ENCODE measurements around the gene WDR33.

The WDR33 gene

GRCh38 chr2:127678531-127678930 lies 132.4 kb downstream of the WDR33 start:
- 85% methylated on average over 10 of the region's 10 CpGs for WGBS

GRCh38 chr2:127676906-127677305 lies 134.1 kb downstream of the WDR33 start:
- H3K14ac ChIP-seq (ENCODE audit: low read length in 2 of 2): no peak overlapping the region
- peaks cover 8% of the 10 kb centered on the region for H3K79me1 ChIP-seq (replicated peaks; ENCODE audit: low read length, poor library complexity, severe bottlenecking)
- H3K36me3 ChIP-seq (ENCODE audit: control insufficient read depth in 1 of 2, insufficient read depth in 2 of 2, low read depth in 1 of 2, low read length in 2 of 2): peaks cover 0 to 12% of the 10 kb centered on the region in 2 experiments
- no peak overlapping the region for H2BK120ac ChIP-seq (ENCODE audit: low read depth, low read length)
- no peak overlapping the region for H2BK5ac ChIP-seq (ENCODE audit: low read depth, low read length, poor library complexity, severe bottlenecking)
- no peak overlapping the region for H3K27ac ChIP-seq (ENCODE audit: low read length, poor library complexity, severe bottlenecking)
- DNase-seq: no peak
- WGBS: 95% methylated on average over 2 of the region's 2 CpGs
- H3K23ac ChIP-seq (ENCODE audit: low read length in 2 of 2): no peak overlapping the region
- no peak overlapping the region for H3K9ac ChIP-seq (ENCODE audit: low read length)
- H2AFZ ChIP-seq (ENCODE audit: low read depth, low read length): no peak overlapping the region
- H3K4me2 ChIP-seq (ENCODE audit: low read length, poor library complexity, severe bottlenecking): no peak overlapping the region
- no peak overlapping the region for H3K4me3 ChIP-seq (ENCODE audit: insufficient read depth in 1 of 2, low read depth in 1 of 2, low read length in 2 of 2)
- no peaks in the 10 kb centered on the region for H3K9me3 ChIP-seq (ENCODE audit: control insufficient read depth, low read length)
- peaks cover 23 to 52% of the 10 kb centered on the region in 2 experiments for H3K27me3 ChIP-seq (ENCODE audit: control insufficient read depth in 1 of 2, insufficient read depth in 1 of 2, low read length in 2 of 2)
- peaks cover 26% of the 10 kb centered on the region for H3K4me1 ChIP-seq (ENCODE audit: control insufficient read depth, insufficient read depth, low read depth, low read length)
- H3K4ac ChIP-seq (ENCODE audit: low read depth in 1 of 2, low read length in 2 of 2): no peak overlapping the region
- no peak overlapping the region for H3K18ac ChIP-seq (ENCODE audit: low read depth in 1 of 2, low read length in 2 of 2)
- H4K91ac ChIP-seq (ENCODE audit: low read length): no peak overlapping the region
- no peak overlapping the region for H4K8ac ChIP-seq (ENCODE audit: low read length)
- H2BK15ac ChIP-seq (ENCODE audit: low read depth, poor library complexity, severe bottlenecking): no peak overlapping the region
- no peak overlapping the region for H2BK12ac ChIP-seq (ENCODE audit: low read length in 2 of 2)
- H2AK5ac ChIP-seq (ENCODE audit: low read length, severe bottlenecking): no peak overlapping the region

More at GRCh38 chr2:127678531-127678930, 132.4 kb downstream of the WDR33 start:
- Histone ChIP-seq H3K23ac (ENCODE audit: low read length in 2 of 2) (no peak overlapping the region), H2AFZ (ENCODE audit: low read depth, low read length) (no peak overlapping the region), H3K4me2 (ENCODE audit: low read length, poor library complexity, severe bottlenecking) (no peak overlapping the region), H3K36me3 (ENCODE audit: control insufficient read depth in 1 of 2, insufficient read depth in 2 of 2, low read depth in 1 of 2, low read length in 2 of 2) (peaks cover 0 to under 1% of the 10 kb centered on the region in 2 experiments), H3K27me3 (ENCODE audit: control insufficient read depth in 1 of 2, insufficient read depth in 1 of 2, low read length in 2 of 2) (peaks cover 23 to 52% of the 10 kb centered on the region in 2 experiments), H2BK5ac (ENCODE audit: low read depth, low read length, poor library complexity, severe bottlenecking) (no peak overlapping the region), H3K27ac (ENCODE audit: low read length, poor library complexity, severe bottlenecking) (no peak overlapping the region), H2BK12ac (ENCODE audit: low read length in 2 of 2) (no peak overlapping the region), H2BK15ac (ENCODE audit: low read depth, poor library complexity, severe bottlenecking) (no peak overlapping the region), H3K79me1 (replicated peaks; ENCODE audit: low read length, poor library complexity, severe bottlenecking) (peaks cover 2% of the 10 kb centered on the region), H2BK120ac (ENCODE audit: low read depth, low read length) (no peak overlapping the region), H3K4me1 (ENCODE audit: control insufficient read depth, insufficient read depth, low read depth, low read length) (peaks cover 19% of the 10 kb centered on the region), H2AK5ac (ENCODE audit: low read length, severe bottlenecking) (no peak overlapping the region), H3K4ac (ENCODE audit: low read depth in 1 of 2, low read length in 2 of 2) (no peak overlapping the region), H3K9me3 (ENCODE audit: control insufficient read depth, low read length) (no peaks in the 10 kb centered on the region), H4K8ac (ENCODE audit: low read length) (no peak overlapping the region), H3K14ac (ENCODE audit: low read length in 2 of 2) (no peak overlapping the region), H4K91ac (ENCODE audit: low read length) (peak overlapping the region; percentile 3), H3K4me3 (ENCODE audit: insufficient read depth in 1 of 2, low read depth in 1 of 2, low read length in 2 of 2) (no peak overlapping the region), H3K18ac (ENCODE audit: low read depth in 1 of 2, low read length in 2 of 2) (no peak overlapping the region), H3K9ac (ENCODE audit: low read length) (no peak overlapping the region)
- no peak for DNase-seq

- peak within 1 kb of the TSS; percentile 99 for H2BK15ac ChIP-seq (ENCODE audit: low read depth, poor library complexity, severe bottlenecking)
- no peak within 1 kb of the TSS for H3K27ac ChIP-seq (ENCODE audit: low read length, poor library complexity, severe bottlenecking)
- peak within 1 kb of the TSS; percentile 24 for H2BK5ac ChIP-seq (ENCODE audit: low read depth, low read length, poor library complexity, severe bottlenecking)
- peak within 1 kb of the TSS; percentile 88 for H4K91ac ChIP-seq (ENCODE audit: low read length)
- H2BK12ac ChIP-seq (ENCODE audit: low read length in 2 of 2): peak within 1 kb of the TSS in 1 of 2 experiments; percentile 56
- peak within 1 kb of the TSS; percentile 82 for H2AFZ ChIP-seq (ENCODE audit: low read depth, low read length)
- peak; percentile 71 for DNase-seq
- peak within 1 kb of the TSS; percentile 74 to 77 for H3K4me3 ChIP-seq (ENCODE audit: insufficient read depth in 1 of 2, low read depth in 1 of 2, low read length in 2 of 2)
- peaks cover 0 to 17% of the 10 kb centered on the region in 2 experiments for H3K36me3 ChIP-seq (ENCODE audit: control insufficient read depth in 1 of 2, insufficient read depth in 2 of 2, low read depth in 1 of 2, low read length in 2 of 2)
- peak within 1 kb of the TSS in 1 of 2 experiments; percentile 64 for H3K23ac ChIP-seq (ENCODE audit: low read length in 2 of 2)
- peak within 1 kb of the TSS; percentile 52 to 85 for H3K18ac ChIP-seq (ENCODE audit: low read depth in 1 of 2, low read length in 2 of 2)
- peak within 1 kb of the TSS in 1 of 2 experiments; percentile 63 for H3K14ac ChIP-seq (ENCODE audit: low read length in 2 of 2)
- peak within 1 kb of the TSS; percentile 72 for H3K9ac ChIP-seq (ENCODE audit: low read length)
- peak within 1 kb of the TSS; percentile 98 for H3K4me2 ChIP-seq (ENCODE audit: low read length, poor library complexity, severe bottlenecking)
- no peaks in the 10 kb centered on the region for H3K9me3 ChIP-seq (ENCODE audit: control insufficient read depth, low read length)
- peak within 1 kb of the TSS; percentile 76 for H4K8ac ChIP-seq (ENCODE audit: low read length)
- peaks cover 8% of the 10 kb centered on the region for H3K79me1 ChIP-seq (replicated peaks; ENCODE audit: low read length, poor library complexity, severe bottlenecking)
- 1% methylated on average over 35 of the region's 56 CpGs for WGBS
- peak within 1 kb of the TSS; percentile 84 for H2BK120ac ChIP-seq (ENCODE audit: low read depth, low read length)
- peaks cover 26% of the 10 kb centered on the region for H3K4me1 ChIP-seq (ENCODE audit: control insufficient read depth, insufficient read depth, low read depth, low read length)
- peaks cover 23 to 52% of the 10 kb centered on the region in 2 experiments for H3K27me3 ChIP-seq (ENCODE audit: control insufficient read depth in 1 of 2, insufficient read depth in 1 of 2, low read length in 2 of 2)
- H2AK5ac ChIP-seq (ENCODE audit: low read length, severe bottlenecking): no peak within 1 kb of the TSS
- peak within 1 kb of the TSS in 1 of 2 experiments; percentile 32 for H3K4ac ChIP-seq (ENCODE audit: low read depth in 1 of 2, low read length in 2 of 2)
Measured at GRCh38 chr2:127675331-127676261, 135.4 kb downstream of the WDR33 start, which contains the start of gene LIMS2. LIMS2 (minus strand) TSS chr2:127675530; CDS start chr2:127675024, 506 bp downstream.

All from mesenchymal stem cell (in vitro differentiated cells and primary cell).